ENCODE measurements around the gene TUSC2. TPM values are rescaled to one million over a fixed set of nuclear protein-coding genes. Genes with fewer than 3 reads are reported as not detected.

Gene TUSC2
- total RNA-seq, 1 experiment from 2014 or later, result 34.0 TPM

DNA sequence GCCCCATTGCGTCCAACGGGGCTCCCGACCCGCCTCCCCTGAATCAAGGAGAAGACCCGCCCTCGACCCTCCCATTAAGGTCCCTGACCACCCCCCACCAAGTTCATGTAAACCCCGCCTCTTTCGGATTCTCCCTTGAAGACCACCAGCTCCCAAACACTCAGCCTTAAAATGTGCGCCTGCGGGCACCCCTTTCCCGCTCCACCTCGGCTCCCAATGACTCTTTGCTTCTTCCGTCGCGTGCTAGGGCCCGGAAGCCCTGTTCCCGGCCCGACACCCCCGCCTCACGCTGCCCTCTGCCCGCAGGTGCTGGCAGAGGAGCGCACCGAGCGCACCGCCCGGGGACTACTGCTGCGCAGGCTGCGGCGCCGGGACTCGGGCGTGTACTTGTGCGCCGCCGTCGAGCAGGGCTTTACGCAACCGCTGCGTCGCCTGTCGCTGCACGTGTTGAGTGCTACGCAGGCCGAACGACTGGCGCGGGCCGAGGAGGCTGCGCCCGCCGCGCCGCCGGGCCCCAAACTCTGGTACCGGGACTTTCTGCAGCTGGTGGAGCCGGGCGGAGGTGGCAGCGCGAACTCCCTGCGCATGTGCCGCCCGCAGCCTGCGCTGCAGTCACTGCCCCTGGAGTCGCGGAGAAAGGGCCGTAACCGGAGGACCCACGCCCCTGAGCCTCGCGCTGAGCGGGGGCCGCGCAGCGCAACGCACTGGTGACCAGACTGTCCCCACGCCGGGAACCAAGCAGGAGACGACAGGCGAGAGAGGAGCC, 51.8 kb downstream of the TUSC2 start:
- ChIA-PET POLR2A (no interaction called here), CTCF (interaction anchor here (1.7 to 2.4 kb wide), 2 partner anchors 16 to 47 kb away, joined by 3 to 9 read pairs; no protein-coding TSS in a partner anchor), RAD21 (ENCODE audit: low non-redundant PET in 1 of 2, low total read pairs in 2 of 2, uncharacterized antibody in 2 of 2, unreplicated experiment in 2 of 2) (no interaction called here)
- H3K27ac ChIP-seq (ENCODE audit: low read depth, low read length), result no peak overlapping the region
- H3K4me2 ChIP-seq (ENCODE audit: low read length), result no peak overlapping the region
- TF ChIP-seq FOSL1 (IDR thresholded peaks at IDR 0.05; ENCODE audit: low read depth) (no peak), ZBTB33 (IDR thresholded peaks at IDR 0.05; ENCODE audit: extremely low read depth, insufficient replicate concordance, low read length) (no peak)
- no peaks in the 10 kb centered on the region for H4K20me1 ChIP-seq (ENCODE audit: insufficient read depth)
- H3K27me3 ChIP-seq (ENCODE audit: insufficient read depth, low read length), result no peaks in the 10 kb centered on the region
- no peak overlapping the region for H3K4me3 ChIP-seq (replicated peaks in 1 of 2; ENCODE audit: low read depth in 1 of 2, low read length in 2 of 2)
- no peak overlapping the region for H2AFZ ChIP-seq (ENCODE audit: low read depth, low read length, poor library complexity, severe bottlenecking)
- H3K9me2 ChIP-seq (ENCODE audit: insufficient read depth), result no peaks in the 10 kb centered on the region
- no TSS peak for BruUV-seq (replicated peaks)
- no peak for ATAC-seq
- H3K79me2 ChIP-seq (ENCODE audit: insufficient read depth, low read length), result no peaks in the 10 kb centered on the region
- peaks cover 22 to 32% of the 10 kb centered on the region in 2 experiments; a peak in 3 of 4 replicates for H3K4me1 ChIP-seq (ENCODE audit: control insufficient read depth in 1 of 2, insufficient read depth in 2 of 2, low read length in 2 of 2)
- H3K9ac ChIP-seq (ENCODE audit: low read length), result no peak overlapping the region
- DNase-seq (ENCODE audit: low read depth, low spot score), result no peak
- no peaks in the 10 kb centered on the region for H3K36me3 ChIP-seq (ENCODE audit: control insufficient read depth in 1 of 2, insufficient read depth in 2 of 2, low read length in 2 of 2)
- no peaks in the 10 kb centered on the region for H3K9me3 ChIP-seq (ENCODE audit: control insufficient read depth in 1 of 2, insufficient read depth in 1 of 2, low read depth in 1 of 2, low read length in 2 of 2)
- intact Hi-C loops (cut with micrococcal nuclease), result no loop called here

- Histone ChIP-seq H3K79me2 (ENCODE audit: insufficient read depth, low read length) (no peaks in the 10 kb centered on the region), H3K4me3 (replicated peaks in 1 of 2; ENCODE audit: low read depth in 1 of 2, low read length in 2 of 2) (no peak overlapping the region), H3K9ac (ENCODE audit: low read length) (no peak overlapping the region), H2AFZ (ENCODE audit: low read depth, low read length, poor library complexity, severe bottlenecking) (no peak overlapping the region), H3K36me3 (ENCODE audit: control insufficient read depth in 1 of 2, insufficient read depth in 2 of 2, low read length in 2 of 2) (no peaks in the 10 kb centered on the region), H3K9me3 (ENCODE audit: control insufficient read depth in 1 of 2, insufficient read depth in 1 of 2, low read depth in 1 of 2, low read length in 2 of 2) (no peaks in the 10 kb centered on the region), H3K27me3 (ENCODE audit: insufficient read depth, low read length) (no peaks in the 10 kb centered on the region), H3K4me2 (ENCODE audit: low read length) (no peak overlapping the region), H4K20me1 (ENCODE audit: insufficient read depth) (no peaks in the 10 kb centered on the region), H3K27ac (ENCODE audit: low read depth, low read length) (no peak overlapping the region), H3K4me1 (ENCODE audit: control insufficient read depth in 1 of 2, insufficient read depth in 2 of 2, low read length in 2 of 2) (peaks cover 29 to 40% of the 10 kb centered on the region in 2 experiments), H3K9me2 (ENCODE audit: insufficient read depth) (no peaks in the 10 kb centered on the region)
- ATAC-seq, result no peak
- ChIA-PET RAD21 (ENCODE audit: low non-redundant PET in 1 of 2, low total read pairs in 2 of 2, uncharacterized antibody in 2 of 2, unreplicated experiment in 2 of 2) (interaction anchor here in 1 of 2 experiments (0.7 kb wide), 1 partner anchor 14 kb away, joined by 3 read pairs; no protein-coding TSS in a partner anchor), CTCF (interaction anchor here (0.6 to 2.4 kb wide), 5 partner anchors 9 to 81 kb away, joined by 3 to 9 read pairs (median 5); partner anchors contain the start of gene IFRD2), POLR2A (interaction anchor here (0.9 to 1.3 kb wide), 2 partner anchors 29 to 80 kb away, joined by 3 read pairs; no protein-coding TSS in a partner anchor)
- TF ChIP-seq TCF7L2 (IDR thresholded peaks at IDR 0.05; ENCODE audit: borderline replicate concordance, extremely low read depth, insufficient read depth, insufficient read length) (no peak), EZH2 (IDR thresholded peaks at IDR 0.05) (no peak), FOSL1 (IDR thresholded peaks at IDR 0.05; ENCODE audit: low read depth) (no peak), EGR1 (IDR thresholded peaks at IDR 0.05; ENCODE audit: low read depth) (no peak), ZFX (IDR thresholded peaks at IDR 0.05) (no peak), RAD21 (IDR thresholded peaks at IDR 0.05; ENCODE audit: low read depth) (no peak), MAX (IDR thresholded peaks at IDR 0.05) (no peak)
- intact Hi-C loops (cut with micrococcal nuclease), result no loop called here
- no TSS peak for BruUV-seq (replicated peaks)
- DNase-seq (ENCODE audit: low read depth, low spot score), result no peak
Measured at GRCh38 chr3:50275141-50275995, 52.7 kb downstream of the TUSC2 start.
